GM18519 (cell line): Measurements from ENCODE around the gene ARHGEF7.

ENCODE experiments used
- ATAC-seq: cut with Tn5 transposase; IDR thresholded peaks from one replicate; pipeline ENCODE4 v1.9.1; 2021; ENCODE audit warnings: mild to moderate bottlenecking, moderate library complexity; ENCODE audit not compliant: unreplicated experiment, low FRiP score

ARHGEF7 gene

GRCh38 chr13:111330066-111330610 is 215.0 kb downstream of the ARHGEF7 start:
- no peak for ATAC-seq

- no peak for ATAC-seq
These were observed 220.2 kb downstream of the ARHGEF7 start for GRCh38 chr13:111335298-111335697.

- ATAC-seq = no peak
These were observed 221.6 kb downstream of the ARHGEF7 start for GRCh38 chr13:111336666-111337065.

GRCh38 chr13:111337206-111337605 is 222.1 kb downstream of the ARHGEF7 start:
- ATAC-seq = no peak

- ATAC-seq = no peak
These were observed 222.6 kb downstream of the ARHGEF7 start for GRCh38 chr13:111337741-111338140.

GRCh38 chr13:111338841-111339240 is 223.7 kb downstream of the ARHGEF7 start:
- no peak for ATAC-seq

GRCh38 chr13:111339366-111340143 is 224.4 kb downstream of the ARHGEF7 start:
- no peak for ATAC-seq

- no peak for ATAC-seq
These were observed 226.8 kb downstream of the ARHGEF7 start for GRCh38 chr13:111341886-111342285.

GRCh38 chr13:111342721-111343120 is 227.6 kb downstream of the ARHGEF7 start:
- ATAC-seq = no peak

GRCh38 chr13:111343186-111343805 is 228.2 kb downstream of the ARHGEF7 start:
- ATAC-seq = no peak

GRCh38 chr13:111344471-111345191 is 229.5 kb downstream of the ARHGEF7 start:
- ATAC-seq = no peak

- no peak for ATAC-seq
These were observed 230.6 kb downstream of the ARHGEF7 start for GRCh38 chr13:111345682-111346081.

- no peak for ATAC-seq
These were observed 231.1 kb downstream of the ARHGEF7 start for GRCh38 chr13:111346101-111346680.

GRCh38 chr13:111347438-111347837 is 232.3 kb downstream of the ARHGEF7 start:
- ATAC-seq = no peak

GRCh38 chr13:111353508-111353907 is 238.4 kb downstream of the ARHGEF7 start:
- ATAC-seq = no peak

- no peak for ATAC-seq
These were observed 239.7 kb downstream of the ARHGEF7 start for GRCh38 chr13:111354789-111355188.
